HepG2 (cell line): ENCODE results near the gene PDCD5. TPM values are rescaled to one million over a fixed set of nuclear protein-coding genes. Genes with fewer than 3 reads are reported as not detected.

Source experiments
- ATAC-seq: fragments of 200-7000 bp; cut with Tn5 transposase; 3 replicates; pipeline ENCODE4 v1.9.1; 2020; ENCODE audit warnings: mild to moderate bottlenecking, moderate library complexity
- BruUV-seq: library from RNA; stranded (reverse); fragments of 400-500 nt; replicated peaks from 2 replicates; lab custom pipeline; 2021; lab: Mats Ljungman, UMichigan
- CTCF ChIA-PET: fragments of 300-600 bp; formaldehyde crosslinking; extraction: SDS; loops from one replicate; lab custom pipeline; 2021; ENCODE audit warnings: low total read pairs, inconsistent platforms, low intra/inter-chr PET ratio; lab: Yijun Ruan, JAX
- POLR2A ChIA-PET: fragments of 350-600 bp; sonication (Branson Sonifier 250); formaldehyde crosslinking; loops from one replicate; lab custom pipeline; 2020; ENCODE audit warnings: antibody characterized with exemption, inconsistent platforms; lab: Yijun Ruan, JAX
- DNase-seq: peaks from one replicate; pipeline ENCODE4 v3.0.0-alpha.2; 2015; ENCODE audit warnings: low spot score
- FAIRE-seq: peaks from 3 replicates; lab custom pipeline; 2011; peaks lifted over from hg19 to GRCh38; lab: Jason Lieb, UNC
- H2AFZ ChIP-seq: one replicate; pipeline ENCODE4 v1.6.1; 2011; ENCODE audit warnings: low read length, inconsistent platforms
- H3K27ac ChIP-seq: fragments of 300-600 bp; 3 replicates; pipeline ENCODE4 v1.8.0; 2011; ENCODE audit warnings: mixed run types, mild to moderate bottlenecking, mixed read lengths, low read length, inconsistent platforms; ENCODE audit not compliant: insufficient read depth; ENCODE audit errors: extremely low read length
- H3K27me3 ChIP-seq, 2 experiments: fragments of 200-600 bp in 1 of 2; 2 replicates in 1 of 2; 3 replicates in 1 of 2; pipeline versions ENCODE4 v1.6.0 to v1.8.0; 2011; ENCODE audit warnings: low read length in 2 of 2, mild to moderate bottlenecking in 2 of 2, moderate library complexity in 2 of 2, inconsistent platforms in 1 of 2; ENCODE audit not compliant: insufficient read depth in 2 of 2, control insufficient read depth in 1 of 2
- H3K36me3 ChIP-seq, 2 experiments: fragments of 200-600 bp in 1 of 2; replicated peaks in 1 of 2; 2 replicates in 1 of 2; 3 replicates in 1 of 2; pipeline versions ENCODE4 v1.5.1 to v1.8.0; 2011; ENCODE audit warnings: low read length in 2 of 2, inconsistent platforms in 1 of 2; ENCODE audit not compliant: insufficient read depth in 2 of 2, control insufficient read depth in 1 of 2
- H3K4me1 ChIP-seq: 2 replicates; pipeline ENCODE4 v1.5.1; 2012; ENCODE audit warnings: low read length, inconsistent platforms; ENCODE audit not compliant: insufficient read depth
- H3K4me2 ChIP-seq: 2 replicates; pipeline ENCODE4 v1.6.0; 2011; ENCODE audit warnings: low read depth, low read length, inconsistent platforms
- H3K4me3 ChIP-seq, 3 experiments: fragments of 200-600 bp in 1 of 3; sonication (generic), shearing (Covaris generic) in 1 of 3; replicated peaks in 1 of 3; 2 replicates each; pipeline ENCODE4 v1.5.1; 2011 to 2016; ENCODE audit warnings: low read length in 3 of 3, inconsistent platforms in 2 of 3, low read depth in 2 of 3, mild to moderate bottlenecking in 2 of 3, control low read depth in 1 of 3, mixed read lengths in 1 of 3; ENCODE audit not compliant: insufficient read depth in 1 of 3
- H3K79me2 ChIP-seq: one replicate; pipeline ENCODE4 v1.6.1; 2011; ENCODE audit warnings: low read length, inconsistent platforms; ENCODE audit not compliant: insufficient read depth
- H3K9ac ChIP-seq: 2 replicates; pipeline ENCODE4 v1.6.0; 2011; ENCODE audit warnings: mild to moderate bottlenecking, low read depth, low read length, inconsistent platforms; ENCODE audit not compliant: insufficient read depth
- H3K9me3 ChIP-seq: 2 replicates; pipeline ENCODE4 v1.5.1; 2012; ENCODE audit warnings: mild to moderate bottlenecking, low read length
- H4K20me1 ChIP-seq: 2 replicates; pipeline ENCODE4 v1.6.0; 2011; ENCODE audit warnings: inconsistent platforms, mild to moderate bottlenecking, low read length, moderate library complexity; ENCODE audit not compliant: insufficient read depth
- HNRNPK ChIP-seq: fragments of 200-400 bp; formaldehyde crosslinking; IDR thresholded peaks from 2 replicates; pipeline ENCODE4 v1.6.1; 2018; ENCODE audit warnings: low read length, low read depth, moderate library complexity, mild to moderate bottlenecking; ENCODE audit not compliant: poor library complexity, severe bottlenecking
- SCMH1 ChIP-seq: sonication (generic); formaldehyde crosslinking; IDR thresholded peaks from 2 replicates; pipeline ENCODE4 v1.9.0; 2021; ENCODE audit warnings: missing genetic modification reagents, mild to moderate bottlenecking, borderline replicate concordance
- ZBTB43 ChIP-seq: sonication (generic); formaldehyde crosslinking; conservative IDR thresholded peaks from 2 replicates; pipeline ENCODE4 v1.4.0; 2020; ENCODE audit warnings: missing genetic modification reagents
- ZNF142 ChIP-seq: sonication (generic); formaldehyde crosslinking; IDR thresholded peaks from 2 replicates; pipeline ENCODE4 v1.4.0; 2020; ENCODE audit warnings: missing genetic modification reagents
- ZNF362 ChIP-seq: sonication (generic); formaldehyde crosslinking; IDR thresholded peaks from 2 replicates; pipeline ENCODE4 v1.4.0; 2020; ENCODE audit warnings: missing genetic modification reagents, mild to moderate bottlenecking, borderline replicate concordance
- ZNF550 ChIP-seq: sonication (generic); formaldehyde crosslinking; IDR thresholded peaks from 2 replicates; pipeline ENCODE4 v1.4.0; 2020; ENCODE audit warnings: mild to moderate bottlenecking, missing genetic modification reagents, borderline replicate concordance
- ZNF891 ChIP-seq: sonication (generic); formaldehyde crosslinking; IDR thresholded peaks from 2 replicates; pipeline ENCODE4 v1.5.0; 2020; ENCODE audit warnings: mild to moderate bottlenecking, missing genetic modification reagents
- WGBS: methylation state at CpG from one replicate; pipeline ENCODE4 v1.1.6; 2017; ENCODE audit warnings: low lambda C conversion rate; 5-methylcytosine and 5-hydroxymethylcytosine counted together
- in situ Hi-C: cut with HindIII; loops from 2 replicates; pipeline ENCODE4 v1.10.0; 2017; ENCODE audit warnings: low pct_unique_long_range_greater_than_20kb; ENCODE audit not compliant: extremely low pct_ligation_motif_present
- intact Hi-C: fragments of 100-400 bp; cut with micrococcal nuclease; formaldehyde crosslinking; loops from one replicate; pipeline ENCODE4 v1.10.0; 2022; ENCODE audit not compliant: unreplicated experiment
- polyA plus RNA-seq, 8 experiments: library from polyadenylated mRNA; depleted of rRNA in 3 of 8; stranded (reverse) in 7 of 8; unstranded in 1 of 8; fragments of >200 nt; fragmentation: Illumina TruSeq in 4 of 8; extraction: Trizol in 4 of 8; gene quantifications; 2 replicates each; pipeline versions ENCODE4 v1.2.1 to v1.2.3, GENCODE V29; 2011 to 2016; ENCODE audit warnings: low read depth in 4 of 8, missing spikeins in 1 of 8, mixed read lengths in 1 of 8; ENCODE audit not compliant: insufficient read depth in 1 of 8
- total RNA-seq, 5 experiments: library from RNA; depleted of rRNA; stranded (reverse); fragments of >200 nt; fragmentation: Illumina TruSeq; extraction: Trizol; gene quantifications; 2 replicates each; pipeline ENCODE4 v1.2.3, GENCODE V29; 2016; ENCODE audit warnings: low read depth in 1 of 5

PDCD5 gene
- total and polyA plus RNA-seq, 2 of the 13 experiments (the other 11 are each of a cell fraction or from before 2014, with no cell fraction given) = 56.3 to 332 TPM

- no peak for FAIRE-seq
- ChIA-PET POLR2A (no interaction called here), CTCF (no interaction called here)
- Histone ChIP-seq H3K9me3 (no peaks in the 10 kb centered on the region), H3K27ac (no peak overlapping the region), H3K79me2 (peaks cover 7% of the 10 kb centered on the region), H3K4me2 (no peak overlapping the region), H3K4me3 (no peak overlapping the region), H3K27me3 (peaks cover 0 to 10% of the 10 kb centered on the region in 2 experiments; a peak in 2 of 5 replicates), H3K9ac (no peak overlapping the region), H2AFZ (no peak overlapping the region), H4K20me1 (no peaks in the 10 kb centered on the region), H3K4me1 (peaks cover 7% of the 10 kb centered on the region; the same call in 1 of the 2 replicates), H3K36me3 (no peaks in the 10 kb centered on the region)
- TF ChIP-seq SCMH1 (CRISPR knock-in tag) (no peak), HNRNPK (peak; percentile 97)
- in situ Hi-C loops (no loop called here), intact Hi-C loops (no loop called here)
- DNase-seq = no peak
- 84% methylated on average over 1 of the region's 1 CpG for WGBS
- ATAC-seq = no peak
- no TSS peak for BruUV-seq
Measured at GRCh38 chr19:32576790-32577189, 4.2 kb upstream of the PDCD5 start.

- in situ Hi-C loops = loop anchor here (5.0 kb wide), 1 partner anchor 173 kb away; the partner anchor contains the start of gene DPY19L3
- intact Hi-C loops = no loop called here
- Histone ChIP-seq H3K4me3 (peak overlapping the region; percentile 94 to 96 (median 95)), H3K9me3 (no peaks in the 10 kb centered on the region), H4K20me1 (0 out of 2 replicates have a peak, but pooled peaks cover 5% of the 10 kb centered on the region), H3K9ac (peak overlapping the region; percentile 98; the same call in 1 of the 2 replicates), H3K79me2 (peaks cover 22% of the 10 kb centered on the region), H3K4me2 (peak overlapping the region; percentile 93), H3K36me3 (peaks cover 6 to 16% of the 10 kb centered on the region in 2 experiments), H3K27me3 (no peaks in the 10 kb centered on the region; a peak in 1 of 5 replicates), H3K27ac (no peak overlapping the region), H3K4me1 (peaks cover 34% of the 10 kb centered on the region), H2AFZ (no peak overlapping the region)
- no peak for ATAC-seq
- DNase-seq = no peak
- WGBS = 9% methylated on average over 21 of the region's 22 CpGs
- ChIA-PET POLR2A (interaction anchor here (0.6 to 2.3 kb wide), 7 partner anchors 16 to 1841 kb away, joined by 3 to 10 read pairs (median 6); partner anchors contain the start of genes DPY19L3 and ZNF507), CTCF (no interaction called here)
- BruUV-seq = no TSS peak
- no peak for FAIRE-seq
- no peak for TF ChIP-seq ZNF550
- TF ChIP-seq ZNF362 (CRISPR knock-in tag) = peak; percentile 16; the same call in 1 of the 2 replicates
- 0 out of 2 replicates have a peak, but pooled peaks have one; percentile 14 for TF ChIP-seq ZBTB43 (CRISPR knock-in tag)
- 0 out of 2 replicates have a peak, but pooled peaks have one; percentile 5 for TF ChIP-seq ZNF891
- peak; percentile 2; the same call in 1 of the 2 replicates for TF ChIP-seq ZNF142
Measured at GRCh38 chr19:32580353-32580900, 563 bp upstream of the PDCD5 start.
